Thoracic aorta (tissue), 2 donors: ENCODE data around the gene TMC5. TPM values are rescaled to one million over a fixed set of nuclear protein-coding genes. Genes with fewer than 3 reads are reported as not detected.

ENCODE experiments used
- ATAC-seq: fragments of 150-250 bp; one replicate; pipeline ENCODE4 v1.8.0; 2017; ENCODE audit warnings: low read depth; ENCODE audit not compliant: insufficient number of reproducible peaks, low FRiP score
- DNase-seq: peaks from one replicate; pipeline ENCODE4 v3.0.0-alpha.2; 2020; ENCODE audit warnings: low spot score
- H3K27ac ChIP-seq, 2 donors: fragments of 200-600 bp; sonication (generic); 1 replicate in 1 of 2; 2 replicates in 1 of 2; pipeline ENCODE4 v1.5.1; 2016; ENCODE audit warnings: mild to moderate bottlenecking in 2 of 2, moderate library complexity in 2 of 2
- H3K27me3 ChIP-seq: fragments of 200-600 bp; sonication (generic); replicated peaks from 2 replicates; pipeline ENCODE4 v1.6.0; 2016; ENCODE audit warnings: mild to moderate bottlenecking; ENCODE audit not compliant: insufficient read depth
- H3K36me3 ChIP-seq: fragments of 200-600 bp; sonication (generic); one replicate; pipeline ENCODE4 v1.5.1; 2016
- H3K4me1 ChIP-seq, 2 donors: fragments of 200-600 bp; sonication (generic); 1 replicate in 1 of 2; 2 replicates in 1 of 2; pipeline versions ENCODE4 v1.5.1 to v1.6.0; 2016; ENCODE audit warnings: low read depth in 2 of 2, mild to moderate bottlenecking in 1 of 2; ENCODE audit not compliant: control insufficient read depth in 1 of 2
- H3K4me3 ChIP-seq: fragments of 200-600 bp; sonication (generic); 2 replicates; pipeline ENCODE4 v1.5.1; 2016; ENCODE audit warnings: mild to moderate bottlenecking
- H3K9me3 ChIP-seq: fragments of 200-600 bp; sonication (generic); 2 replicates; pipeline ENCODE4 v1.5.1; 2016
- CTCF ChIP-seq: fragments of 200-600 bp; sonication (generic); IDR thresholded peaks from one replicate; pipeline ENCODE4 v1.5.1; 2019; ENCODE audit warnings: antibody characterized with exemption
- total RNA-seq, 2 donors: library from RNA; depleted of rRNA; stranded (reverse); fragments of >200 nt; gene quantifications; one replicate each; pipeline versions ENCODE4 v1.1.0 to v1.2.3, GENCODE V29; 2016

Gene TMC5
- total RNA-seq, 2 donors from 2014 or later, result 0.71 TPM; not detected in 1

GRCh38 chr16:19478505-19478904, 60.8 kb downstream of the TMC5 start:
- Histone ChIP-seq H3K36me3 (no peaks in the 10 kb centered on the region), H3K27me3 (no peaks in the 10 kb centered on the region), H3K4me1 (no peaks in the 10 kb centered on the region), H3K4me3 (no peak overlapping the region), H3K9me3 (no peaks in the 10 kb centered on the region), H3K27ac (no peak overlapping the region)
- no peak for TF ChIP-seq CTCF
- DNase-seq (no peak), ATAC-seq (no peak)

- no peak overlapping the region for H3K4me3 ChIP-seq
- H3K4me1 ChIP-seq, result no peaks in the 10 kb centered on the region
- H3K9me3 ChIP-seq, result no peaks in the 10 kb centered on the region
- no peak overlapping the region for H3K27ac ChIP-seq
- ATAC-seq (no peak), DNase-seq (no peak)
- H3K36me3 ChIP-seq, result no peaks in the 10 kb centered on the region
- H3K27me3 ChIP-seq, result no peaks in the 10 kb centered on the region
- TF ChIP-seq CTCF, result no peak
Observed at GRCh38 chr16:19479302-19479721, 61.6 kb downstream of the TMC5 start.

- Histone ChIP-seq H3K36me3 (no peaks in the 10 kb centered on the region), H3K27me3 (no peaks in the 10 kb centered on the region), H3K4me3 (no peak overlapping the region), H3K4me1 (no peaks in the 10 kb centered on the region), H3K9me3 (no peaks in the 10 kb centered on the region), H3K27ac (no peak overlapping the region)
- ATAC-seq (no peak), DNase-seq (no peak)
- no peak for TF ChIP-seq CTCF
Observed at GRCh38 chr16:19481296-19481695, 63.6 kb downstream of the TMC5 start.

GRCh38 chr16:19481769-19482168, 64.1 kb downstream of the TMC5 start:
- no peak for ATAC-seq
- H3K27me3 ChIP-seq, result no peaks in the 10 kb centered on the region
- no peak overlapping the region for H3K4me3 ChIP-seq
- H3K9me3 ChIP-seq, result no peaks in the 10 kb centered on the region
- H3K36me3 ChIP-seq, result no peaks in the 10 kb centered on the region
- DNase-seq, result no peak
- no peaks in the 10 kb centered on the region for H3K4me1 ChIP-seq
- no peak overlapping the region for H3K27ac ChIP-seq
- no peak for TF ChIP-seq CTCF

GRCh38 chr16:19482291-19482690, 64.6 kb downstream of the TMC5 start:
- no peak for TF ChIP-seq CTCF
- Histone ChIP-seq H3K27me3 (no peaks in the 10 kb centered on the region), H3K27ac (no peak overlapping the region), H3K9me3 (no peaks in the 10 kb centered on the region), H3K4me3 (no peak overlapping the region), H3K4me1 (no peaks in the 10 kb centered on the region), H3K36me3 (no peaks in the 10 kb centered on the region)
- ATAC-seq (no peak), DNase-seq (no peak)
